HG03469 (cell line): ENCODE data around the gene TRPM8.

Experiments
- ATAC-seq: cut with Tn5 transposase; IDR thresholded peaks from one replicate; pipeline ENCODE4 v1.9.1; 2021; ENCODE audit warnings: mild to moderate bottlenecking, moderate library complexity, moderate number of reproducible peaks; ENCODE audit not compliant: unreplicated experiment

Gene TRPM8

DNA sequence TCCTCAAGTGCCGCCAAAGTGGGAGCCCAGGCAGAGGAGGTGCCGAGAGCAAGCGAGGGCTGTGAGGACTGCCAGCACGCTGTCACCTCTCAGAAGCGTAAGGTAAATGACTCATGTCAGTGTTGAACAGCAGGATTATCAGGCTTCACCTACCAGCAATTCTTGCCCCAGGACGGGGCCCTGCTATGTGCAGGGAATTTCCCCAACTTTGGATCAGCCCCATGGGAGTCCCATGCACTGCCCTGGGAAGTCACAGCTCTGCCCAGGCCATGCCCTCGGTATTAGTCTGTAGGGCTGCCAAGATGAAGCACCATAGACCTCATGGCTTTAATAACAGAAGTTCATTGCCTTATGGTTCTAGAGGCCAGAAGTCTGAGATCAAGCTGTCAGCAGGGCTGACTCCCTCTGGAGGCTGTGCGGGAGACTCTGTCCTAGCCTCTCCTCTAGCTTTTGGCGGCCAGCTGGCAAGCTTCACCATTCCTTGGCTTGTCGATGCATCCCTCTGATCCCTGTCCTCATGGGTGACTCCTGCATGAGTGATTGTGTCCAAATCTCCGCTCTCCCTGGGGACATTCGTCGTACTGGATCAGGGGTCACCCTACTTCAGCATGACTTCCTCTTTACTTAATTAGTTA, 55.9 kb downstream of the TRPM8 start:
- no peak for ATAC-seq

DNA sequence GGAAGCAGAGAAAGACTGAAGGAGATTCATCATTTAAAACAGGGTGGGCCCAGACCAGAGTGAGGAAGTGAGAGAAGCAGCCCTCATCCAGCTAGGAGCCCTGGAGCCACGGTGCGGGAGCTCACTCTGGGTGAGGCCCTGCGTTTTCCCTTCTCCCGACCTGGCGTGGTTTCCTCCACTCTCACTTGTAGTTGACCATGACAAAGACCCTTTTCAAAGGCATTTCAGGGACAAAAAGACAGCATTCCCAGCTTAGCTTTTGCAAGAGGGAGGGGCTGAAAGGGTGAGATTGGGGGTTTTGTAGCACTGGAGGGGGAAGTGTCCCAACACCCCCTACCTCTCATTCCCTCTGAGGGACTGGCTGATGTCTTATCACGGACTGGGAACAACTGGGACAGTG, 56.6 kb downstream of the TRPM8 start:
- no peak for ATAC-seq

GRCh38 chr2:233974530-233975071, 57.4 kb downstream of the TRPM8 start:
- no peak for ATAC-seq

DNA sequence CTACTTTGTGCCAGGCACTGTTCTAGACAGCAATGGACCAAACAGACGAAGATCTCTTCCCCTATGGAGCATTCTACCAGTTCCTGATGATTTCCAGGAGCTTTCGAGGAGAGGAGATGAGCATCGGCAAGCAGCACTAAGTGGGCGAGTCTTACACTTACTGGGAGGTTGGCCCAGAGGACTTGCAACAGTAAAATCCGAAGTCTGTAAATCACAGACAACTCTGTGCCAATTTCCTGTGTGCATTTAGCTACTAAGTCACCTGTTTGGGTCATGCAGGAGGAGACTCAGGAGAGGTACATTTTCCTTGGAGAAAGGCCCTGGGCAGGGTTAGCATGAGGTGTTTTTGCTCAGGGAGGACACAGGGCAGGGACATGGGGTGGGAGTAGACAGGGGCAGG, 58.9 kb downstream of the TRPM8 start:
- ATAC-seq, result no peak

DNA sequence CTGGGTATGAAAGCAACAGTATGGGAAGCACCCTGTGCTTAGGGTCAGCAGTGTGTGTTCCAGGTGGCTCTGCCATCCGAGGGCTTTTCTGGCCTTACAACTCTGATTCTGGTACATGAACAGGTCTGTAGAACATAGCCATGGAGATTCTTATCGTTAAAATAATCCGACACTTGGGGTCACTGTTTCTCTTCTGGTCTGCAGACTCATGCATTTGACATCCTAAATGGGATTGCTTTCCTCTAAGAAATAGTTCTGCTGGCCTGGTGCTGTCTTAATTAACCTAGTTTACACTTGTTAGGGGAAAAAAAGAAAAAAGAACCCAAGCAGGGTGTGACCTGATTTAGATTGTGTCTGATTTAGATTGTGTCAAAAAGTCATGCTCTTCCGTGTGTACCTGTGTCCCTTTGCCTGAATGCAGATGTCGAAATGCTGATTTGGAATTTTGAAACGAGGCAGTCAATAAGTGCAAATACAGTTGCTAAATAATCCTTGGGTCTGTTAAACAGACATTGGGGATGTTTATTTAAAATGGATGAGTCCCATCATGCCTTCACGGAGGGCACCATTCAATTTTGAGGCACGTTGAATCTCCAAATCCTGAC, 59.6 kb downstream of the TRPM8 start:
- no peak for ATAC-seq

- ATAC-seq, result no peak
These were observed 60.2 kb downstream of the TRPM8 start for GRCh38 chr2:233977296-233977837.

- ATAC-seq, result no peak
These were observed 62.6 kb downstream of the TRPM8 start for GRCh38 chr2:233979748-233980147.

GRCh38 chr2:233980955-233981561, 63.9 kb downstream of the TRPM8 start:
- no peak for ATAC-seq

- ATAC-seq, result no peak
These were observed 64.6 kb downstream of the TRPM8 start for GRCh38 chr2:233981574-233982420.

- ATAC-seq, result no peak
These were observed 65.4 kb downstream of the TRPM8 start for GRCh38 chr2:233982421-233983121.

DNA sequence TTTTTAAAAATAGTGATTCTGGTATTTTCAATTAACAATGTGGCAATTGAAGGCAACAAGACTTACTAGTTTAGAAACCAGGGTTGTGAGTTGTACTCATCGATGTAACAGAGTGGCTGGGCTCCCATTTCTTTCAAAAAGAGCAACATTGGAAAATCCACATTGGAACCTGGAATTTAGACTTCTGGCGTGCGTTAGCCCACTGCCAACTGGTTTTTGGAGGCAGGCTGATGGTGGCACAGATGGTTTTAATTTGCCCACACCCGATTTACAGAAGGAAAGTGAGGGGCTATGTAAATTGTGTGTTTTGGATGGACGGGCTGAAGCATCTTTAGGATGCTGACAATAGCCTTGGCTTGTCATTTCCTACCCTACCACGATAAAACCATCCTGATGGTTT, 66.3 kb downstream of the TRPM8 start:
- no peak for ATAC-seq

DNA sequence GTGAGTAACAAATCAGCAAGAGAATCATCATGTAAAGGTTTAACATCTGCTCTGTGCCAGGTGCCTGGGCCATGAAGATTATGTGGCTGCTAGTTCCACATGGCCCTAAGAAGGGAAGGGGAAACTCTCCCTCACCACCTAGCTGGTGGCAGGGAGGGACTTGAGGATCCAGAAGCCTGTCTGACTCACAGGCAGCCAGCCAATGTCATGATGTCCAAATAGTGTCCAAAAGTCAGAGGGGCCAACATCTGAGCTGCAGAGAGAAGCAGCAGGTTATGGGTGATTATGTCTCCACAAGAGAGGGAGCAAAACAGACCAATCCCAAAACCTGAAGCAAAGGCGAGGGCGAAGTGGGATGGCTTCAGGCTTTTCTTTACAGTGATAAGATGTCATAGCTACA, 71.4 kb downstream of the TRPM8 start:
- ATAC-seq, result no peak

GRCh38 chr2:233989221-233989858, 72.2 kb downstream of the TRPM8 start:
- no peak for ATAC-seq

DNA sequence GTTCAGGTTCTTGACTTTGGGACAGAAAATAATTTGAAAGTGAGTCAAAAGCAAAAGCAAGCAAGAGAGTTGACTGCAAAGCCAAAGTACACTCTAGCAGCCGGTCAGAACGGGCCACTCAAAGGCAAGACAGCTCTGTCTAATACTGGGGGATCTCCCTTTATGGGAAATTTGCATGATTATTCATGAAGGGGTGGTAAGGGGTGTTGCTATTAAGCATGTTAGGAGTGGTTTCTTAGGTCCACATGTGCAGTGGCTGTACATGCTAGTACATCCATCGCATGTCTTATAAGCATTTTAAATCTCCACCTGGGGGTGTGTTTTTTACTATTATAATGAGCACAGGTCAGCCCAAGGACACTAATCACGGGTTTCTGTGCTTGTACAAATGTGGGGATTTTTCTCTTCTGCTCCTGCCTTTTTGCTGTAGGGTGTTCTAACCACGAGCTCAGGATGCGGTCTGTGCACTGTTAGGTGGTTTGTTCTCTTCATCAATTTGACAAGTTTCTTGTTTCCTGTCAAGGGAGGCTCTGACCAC, 73.2 kb downstream of the TRPM8 start:
- ATAC-seq, result no peak

DNA sequence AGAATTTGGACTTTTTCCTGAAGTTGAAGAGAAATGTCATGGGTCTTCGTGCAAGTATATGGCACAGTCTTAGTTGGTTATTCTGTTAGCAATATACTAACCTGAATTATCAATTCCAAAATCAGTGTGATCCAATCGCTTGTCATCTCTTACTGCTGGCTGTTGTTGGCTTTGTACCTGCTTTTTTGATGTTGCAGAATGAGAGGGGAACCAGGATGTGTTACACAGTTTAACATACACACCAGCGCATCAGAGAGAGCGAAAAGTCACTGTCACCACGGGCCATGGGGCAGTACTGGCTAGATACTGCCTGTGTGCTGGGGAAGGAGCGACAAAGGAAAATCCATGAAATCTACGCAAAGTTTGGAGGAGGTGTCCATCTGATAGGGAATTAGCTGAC, 74.0 kb downstream of the TRPM8 start:
- no peak for ATAC-seq

DNA sequence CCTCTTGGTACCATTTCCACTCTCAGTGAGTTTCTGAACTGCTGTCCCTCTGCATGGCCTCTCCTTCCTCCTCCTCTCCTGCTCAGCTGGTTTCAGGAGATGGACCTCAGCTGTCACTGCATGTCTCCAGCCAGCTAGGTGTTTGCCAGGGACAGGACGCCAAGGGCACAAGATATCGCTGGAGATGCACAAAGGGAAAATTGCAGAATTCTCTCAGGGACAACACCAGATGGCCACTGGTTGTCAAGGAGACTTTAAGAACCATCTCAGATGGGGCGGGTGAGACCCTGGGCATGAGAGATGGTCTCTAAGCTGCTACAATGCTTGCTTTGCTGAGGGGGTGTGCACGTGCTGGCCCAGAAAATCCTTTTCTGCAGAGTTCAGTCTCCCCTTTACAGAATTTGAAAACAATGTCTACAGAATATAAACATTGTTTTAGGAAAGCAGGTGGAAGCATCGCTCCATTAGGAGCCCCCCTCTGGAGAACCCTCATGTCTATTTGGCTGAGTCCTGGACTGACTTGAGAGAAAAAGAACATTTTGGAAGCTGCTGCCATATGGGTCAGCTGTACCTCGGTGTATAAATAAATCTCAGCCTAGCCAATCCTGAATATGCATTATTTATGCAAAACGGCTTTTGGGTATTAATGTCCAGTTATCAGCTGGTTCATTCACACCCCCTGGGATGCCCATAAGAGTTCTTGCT, 75.5 kb downstream of the TRPM8 start:
- no peak for ATAC-seq

DNA sequence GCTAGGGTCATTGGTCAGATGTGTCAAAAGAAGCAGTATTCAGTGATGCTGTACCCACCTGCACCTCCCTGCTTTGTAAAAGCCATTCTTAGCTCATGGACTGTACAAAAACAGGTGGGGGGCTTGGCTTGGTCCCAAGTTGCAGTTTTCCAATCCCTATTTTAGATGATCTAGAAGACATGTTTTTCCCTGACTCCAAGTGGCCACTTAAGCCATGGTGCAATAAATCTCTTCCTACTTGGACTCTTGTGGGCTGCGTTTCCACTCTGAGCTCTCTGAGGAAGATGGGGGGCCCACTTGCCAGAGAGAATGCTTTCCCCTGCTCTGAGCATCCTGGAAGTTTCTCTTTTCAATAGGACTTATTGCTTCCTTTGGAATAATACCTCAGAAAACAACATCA, 76.3 kb downstream of the TRPM8 start:
- no peak for ATAC-seq

GRCh38 chr2:233994151-233994550, 77.0 kb downstream of the TRPM8 start:
- ATAC-seq, result no peak

DNA sequence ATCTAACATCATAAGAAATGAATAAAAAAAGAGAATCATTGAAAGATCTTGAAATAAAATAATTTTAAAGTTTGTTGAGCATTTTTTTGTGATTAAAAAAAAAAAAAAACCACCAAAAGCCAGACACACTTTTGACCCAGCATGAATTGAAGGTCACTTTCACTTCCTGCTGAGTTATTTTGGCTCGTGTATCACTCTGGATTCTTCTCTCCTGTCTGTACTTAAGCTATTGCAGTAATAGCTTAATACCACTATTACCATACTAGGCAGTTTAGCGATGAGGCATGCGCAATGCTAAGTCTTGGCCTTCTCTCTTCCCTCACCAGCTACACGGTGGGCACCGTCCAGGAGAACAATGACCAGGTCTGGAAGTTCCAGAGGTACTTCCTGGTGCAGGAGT, 78.8 kb downstream of the TRPM8 start:
- ATAC-seq, result no peak
